K562 (cell line): ENCODE results near the gene DSE. TPM values are rescaled to one million over a fixed set of nuclear protein-coding genes. Genes with fewer than 3 reads are reported as not detected.
A peak's percentile ranks its signal among the peaks of the same experiment; 100 is the strongest.

Experiments used
- CTCF ChIP-seq, 3 experiments: IDR thresholded peaks in 2 of 3; conservative IDR thresholded peaks in 1 of 3; 2 replicates each; pipeline ENCODE4 v1.5.1; 2011 to 2012; ENCODE audit warnings: low read length in 3 of 3, mild to moderate bottlenecking in 3 of 3, control low read depth in 2 of 3, improper control_type of control experiment in 1 of 3, inconsistent platforms in 1 of 3, low read depth in 1 of 3, mixed read lengths in 1 of 3, moderate library complexity in 1 of 3; ENCODE audit not compliant: insufficient read depth in 2 of 3
- RAD21 ChIP-seq, 2 experiments: fragments of 250-450 bp in 1 of 2; fragments of 450-650 bp in 1 of 2; sonication (Bioruptor Pico) in 1 of 2; formaldehyde crosslinking in 1 of 2; IDR thresholded peaks in 1 of 2; conservative IDR thresholded peaks in 1 of 2; 2 replicates each; pipeline versions ENCODE4 v1.4.0 to v1.8.0; 2020 to 2022; ENCODE audit warnings: mild to moderate bottlenecking in 2 of 2, moderate library complexity in 1 of 2
- SIN3B ChIP-seq: fragments of 450-650 bp; IDR thresholded peaks from 2 replicates; pipeline ENCODE4 v1.6.1; 2017; ENCODE audit warnings: low read depth, mild to moderate bottlenecking, moderate library complexity
- SMC3 ChIP-seq: conservative IDR thresholded peaks from 2 replicates; pipeline ENCODE4 v1.6.1; 2011; ENCODE audit warnings: low read depth, low read length, improper control_type of control experiment; ENCODE audit not compliant: insufficient read depth
- polyA plus RNA-seq, 8 experiments: library from polyadenylated mRNA; depleted of rRNA in 4 of 8; stranded (reverse) in 5 of 8; unstranded in 3 of 8; fragments of >200 nt; fragmentation: Nextera tagmentation in 2 of 8; fragmentation: Illumina TruSeq in 1 of 8; extraction: Ambion mirVana in 2 of 8; extraction: Trizol in 1 of 8; gene quantifications; 2 replicates each; pipeline versions ENCODE4 v1.2.1 to v1.2.3, GENCODE V29; 2011 to 2014; ENCODE audit warnings: inconsistent platforms in 1 of 8, missing spikeins in 1 of 8
- total RNA-seq, 7 experiments: library from RNA; depleted of rRNA in 6 of 7; stranded (reverse); fragments of >200 nt in 6 of 7; fragmentation: Illumina TruSeq in 2 of 7; extraction: Trizol in 2 of 7; gene quantifications; 2 replicates each; pipeline versions ENCODE4 v1.2.1 to v1.2.3, GENCODE V29; 2011 to 2021; ENCODE audit warnings: low replicate concordance in 1 of 7
- TF ChIP-seq, protein P1 (sequence below): fragments of 450-650 bp; IDR thresholded peaks from 2 replicates; pipeline ENCODE4 v1.6.1; 2016; ENCODE audit warnings: low read depth
- TF ChIP-seq, protein P2 (sequence below): fragments of 200-800 bp; sonication (Bioruptor generic); IDR thresholded peaks from 2 replicates; pipeline ENCODE4 v1.6.1; 2017; ENCODE audit warnings: missing genetic modification characterization, missing compliant biosample characterization
- TF ChIP-seq, protein P3 (sequence below): fragments of 450-650 bp; formaldehyde crosslinking; IDR thresholded peaks from 2 replicates; pipeline ENCODE4 v1.4.0; 2020; ENCODE audit warnings: mild to moderate bottlenecking, moderate library complexity
- TF ChIP-seq, protein P4 (sequence below): sonication (generic); formaldehyde crosslinking; IDR thresholded peaks from 2 replicates; pipeline ENCODE4 v1.8.0; 2023; ENCODE audit warnings: mild to moderate bottlenecking, missing genetic modification reagents

Gene DSE
- total and polyA plus RNA-seq, 9 of the 15 experiments (the other 6 are each of a cell fraction or from before 2014, with no cell fraction given), result 0.49 to 1.7 (median 0.79) TPM

- TF ChIP-seq, protein P1, sequence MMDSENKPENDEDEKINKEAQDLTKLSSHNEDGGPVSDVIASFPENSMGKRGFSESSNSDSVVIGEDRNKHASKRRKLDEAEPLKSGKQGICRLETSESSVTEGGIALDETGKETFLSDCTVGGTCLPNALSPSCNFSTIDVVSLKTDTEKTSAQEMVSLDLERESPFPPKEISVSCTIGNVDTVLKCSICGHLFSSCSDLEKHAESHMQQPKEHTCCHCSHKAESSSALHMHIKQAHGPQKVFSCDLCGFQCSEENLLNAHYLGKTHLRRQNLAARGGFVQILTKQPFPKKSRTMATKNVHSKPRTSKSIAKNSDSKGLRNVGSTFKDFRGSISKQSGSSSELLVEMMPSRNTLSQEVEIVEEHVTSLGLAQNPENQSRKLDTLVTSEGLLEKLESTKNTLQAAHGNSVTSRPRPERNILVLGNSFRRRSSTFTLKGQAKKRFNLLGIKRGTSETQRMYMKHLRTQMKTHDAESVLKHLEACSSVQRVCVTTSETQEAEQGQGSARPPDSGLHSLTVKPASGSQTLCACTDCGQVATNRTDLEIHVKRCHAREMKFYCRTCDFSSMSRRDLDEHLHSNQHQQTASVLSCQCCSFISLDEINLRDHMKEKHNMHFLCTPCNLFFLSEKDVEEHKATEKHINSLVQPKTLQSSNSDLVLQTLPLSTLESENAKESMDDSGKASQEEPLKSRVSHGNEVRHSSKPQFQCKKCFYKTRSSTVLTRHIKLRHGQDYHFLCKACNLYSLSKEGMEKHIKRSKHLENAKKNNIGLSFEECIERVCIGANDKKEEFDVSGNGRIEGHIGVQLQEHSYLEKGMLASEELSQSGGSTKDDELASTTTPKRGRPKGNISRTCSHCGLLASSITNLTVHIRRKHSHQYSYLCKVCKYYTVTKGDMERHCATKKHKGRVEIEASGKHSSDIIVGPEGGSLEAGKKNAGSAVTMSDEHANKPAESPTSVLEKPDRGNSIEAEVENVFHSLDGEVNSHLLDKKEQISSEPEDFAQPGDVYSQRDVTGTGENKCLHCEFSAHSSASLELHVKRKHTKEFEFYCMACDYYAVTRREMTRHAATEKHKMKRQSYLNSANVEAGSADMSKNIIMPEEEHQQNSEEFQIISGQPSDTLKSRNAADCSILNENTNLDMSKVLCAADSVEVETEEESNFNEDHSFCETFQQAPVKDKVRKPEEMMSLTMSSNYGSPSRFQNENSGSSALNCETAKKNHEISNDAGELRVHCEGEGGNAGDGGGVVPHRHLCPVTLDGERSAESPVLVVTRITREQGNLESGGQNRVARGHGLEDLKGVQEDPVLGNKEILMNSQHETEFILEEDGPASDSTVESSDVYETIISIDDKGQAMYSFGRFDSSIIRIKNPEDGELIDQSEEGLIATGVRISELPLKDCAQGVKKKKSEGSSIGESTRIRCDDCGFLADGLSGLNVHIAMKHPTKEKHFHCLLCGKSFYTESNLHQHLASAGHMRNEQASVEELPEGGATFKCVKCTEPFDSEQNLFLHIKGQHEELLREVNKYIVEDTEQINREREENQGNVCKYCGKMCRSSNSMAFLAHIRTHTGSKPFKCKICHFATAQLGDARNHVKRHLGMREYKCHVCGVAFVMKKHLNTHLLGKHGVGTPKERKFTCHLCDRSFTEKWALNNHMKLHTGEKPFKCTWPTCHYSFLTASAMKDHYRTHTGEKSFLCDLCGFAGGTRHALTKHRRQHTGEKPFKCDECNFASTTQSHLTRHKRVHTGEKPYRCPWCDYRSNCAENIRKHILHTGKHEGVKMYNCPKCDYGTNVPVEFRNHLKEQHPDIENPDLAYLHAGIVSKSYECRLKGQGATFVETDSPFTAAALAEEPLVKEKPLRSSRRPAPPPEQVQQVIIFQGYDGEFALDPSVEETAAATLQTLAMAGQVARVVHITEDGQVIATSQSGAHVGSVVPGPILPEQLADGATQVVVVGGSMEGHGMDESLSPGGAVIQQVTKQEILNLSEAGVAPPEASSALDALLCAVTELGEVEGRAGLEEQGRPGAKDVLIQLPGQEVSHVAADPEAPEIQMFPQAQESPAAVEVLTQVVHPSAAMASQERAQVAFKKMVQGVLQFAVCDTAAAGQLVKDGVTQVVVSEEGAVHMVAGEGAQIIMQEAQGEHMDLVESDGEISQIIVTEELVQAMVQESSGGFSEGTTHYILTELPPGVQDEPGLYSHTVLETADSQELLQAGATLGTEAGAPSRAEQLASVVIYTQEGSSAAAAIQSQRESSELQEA, result no peak
- TF ChIP-seq RAD21 (CRISPR knock-in tag; conservative IDR thresholded peaks at IDR 0.05 in 1 of 2, IDR thresholded peaks at IDR 0.05 in 1 of 2) (peak; percentile 50 to 71), SIN3B (no peak), CTCF (IDR thresholded peaks at IDR 0.05 in 2 of 3, conservative IDR thresholded peaks at IDR 0.05 in 1 of 3; ENCODE audit: insufficient read depth in 2 of 3, low read depth in 1 of 3, low read length in 3 of 3) (peak; percentile 43 to 65 (median 46); a peak in 5 of 6 replicates), SMC3 (0 out of 2 replicates have a peak, but pooled peaks have one; percentile 37)
- TF ChIP-seq, protein P2, sequence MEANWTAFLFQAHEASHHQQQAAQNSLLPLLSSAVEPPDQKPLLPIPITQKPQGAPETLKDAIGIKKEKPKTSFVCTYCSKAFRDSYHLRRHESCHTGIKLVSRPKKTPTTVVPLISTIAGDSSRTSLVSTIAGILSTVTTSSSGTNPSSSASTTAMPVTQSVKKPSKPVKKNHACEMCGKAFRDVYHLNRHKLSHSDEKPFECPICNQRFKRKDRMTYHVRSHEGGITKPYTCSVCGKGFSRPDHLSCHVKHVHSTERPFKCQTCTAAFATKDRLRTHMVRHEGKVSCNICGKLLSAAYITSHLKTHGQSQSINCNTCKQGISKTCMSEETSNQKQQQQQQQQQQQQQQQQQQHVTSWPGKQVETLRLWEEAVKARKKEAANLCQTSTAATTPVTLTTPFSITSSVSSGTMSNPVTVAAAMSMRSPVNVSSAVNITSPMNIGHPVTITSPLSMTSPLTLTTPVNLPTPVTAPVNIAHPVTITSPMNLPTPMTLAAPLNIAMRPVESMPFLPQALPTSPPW (CRISPR knock-in tag), result no peak
- TF ChIP-seq, protein P3, sequence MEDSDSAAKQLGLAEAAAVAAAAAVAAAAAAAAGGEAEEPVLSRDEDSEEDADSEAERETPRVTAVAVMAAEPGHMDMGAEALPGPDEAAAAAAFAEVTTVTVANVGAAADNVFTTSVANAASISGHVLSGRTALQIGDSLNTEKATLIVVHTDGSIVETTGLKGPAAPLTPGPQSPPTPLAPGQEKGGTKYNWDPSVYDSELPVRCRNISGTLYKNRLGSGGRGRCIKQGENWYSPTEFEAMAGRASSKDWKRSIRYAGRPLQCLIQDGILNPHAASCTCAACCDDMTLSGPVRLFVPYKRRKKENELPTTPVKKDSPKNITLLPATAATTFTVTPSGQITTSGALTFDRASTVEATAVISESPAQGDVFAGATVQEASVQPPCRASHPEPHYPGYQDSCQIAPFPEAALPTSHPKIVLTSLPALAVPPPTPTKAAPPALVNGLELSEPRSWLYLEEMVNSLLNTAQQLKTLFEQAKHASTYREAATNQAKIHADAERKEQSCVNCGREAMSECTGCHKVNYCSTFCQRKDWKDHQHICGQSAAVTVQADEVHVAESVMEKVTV (CRISPR knock-in tag), result peak; percentile 9; the same call in 1 of the 2 replicates
- TF ChIP-seq, protein P4, sequence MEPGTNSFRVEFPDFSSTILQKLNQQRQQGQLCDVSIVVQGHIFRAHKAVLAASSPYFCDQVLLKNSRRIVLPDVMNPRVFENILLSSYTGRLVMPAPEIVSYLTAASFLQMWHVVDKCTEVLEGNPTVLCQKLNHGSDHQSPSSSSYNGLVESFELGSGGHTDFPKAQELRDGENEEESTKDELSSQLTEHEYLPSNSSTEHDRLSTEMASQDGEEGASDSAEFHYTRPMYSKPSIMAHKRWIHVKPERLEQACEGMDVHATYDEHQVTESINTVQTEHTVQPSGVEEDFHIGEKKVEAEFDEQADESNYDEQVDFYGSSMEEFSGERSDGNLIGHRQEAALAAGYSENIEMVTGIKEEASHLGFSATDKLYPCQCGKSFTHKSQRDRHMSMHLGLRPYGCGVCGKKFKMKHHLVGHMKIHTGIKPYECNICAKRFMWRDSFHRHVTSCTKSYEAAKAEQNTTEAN (CRISPR knock-in tag), result no peak
- TF ChIP-seq, all 486 proteins: peak for 5
Measured at GRCh38 chr6:116444092-116444491, 73.3 kb downstream of the DSE start (continued).
